RWPE1 (cell line): ENCODE measurements around the gene PSME2.
A peak's percentile ranks its signal among the peaks of the same experiment; 100 is the strongest.

Source experiments
- CTCF ChIA-PET: fragments of 350-600 bp; sonication (Branson Sonifier 250); formaldehyde crosslinking; extraction: SDS; loops from one replicate; lab custom pipeline; 2021; lab: Yijun Ruan, JAX
- POLR2A ChIA-PET: fragments of 400-600 bp; formaldehyde crosslinking; extraction: SDS; loops from one replicate; lab custom pipeline; 2020; ENCODE audit warnings: antibody characterized with exemption; ENCODE audit not compliant: low non-redundant PET; lab: Yijun Ruan, JAX
- DNase-seq: peaks from one replicate; pipeline ENCODE4 v3.0.0; 2012; ENCODE audit warnings: low spot score
- H3K27ac ChIP-seq: fragments of 450-650 bp; 2 replicates; pipeline ENCODE4 v1.5.1; 2017
- CTCF ChIP-seq: fragments of 450-650 bp; conservative IDR thresholded peaks from 2 replicates; pipeline ENCODE4 v1.5.1; 2017; ENCODE audit warnings: low read depth, mild to moderate bottlenecking

The PSME2 gene

GRCh38 chr14:24160499-24160849, 14.1 kb upstream of the PSME2 start:
- TF ChIP-seq CTCF, result no peak
- CTCF ChIA-PET, result interaction anchor here (0.6 to 2.0 kb wide), 12 partner anchors 9 to 102 kb away, joined by 3 to 10 read pairs (median 4); partner anchors contain the start of genes PSME1, PSME2 and RNF31
- DNase-seq, result no peak
- POLR2A ChIA-PET, result interaction anchor here (1.2 to 1.3 kb wide), 2 partner anchors 11 to 46 kb away, joined by 4 read pairs; partner anchors contain the start of gene DCAF11
- H3K27ac ChIP-seq, result peak overlapping the region; percentile 90

GRCh38 chr14:24159777-24160498, 13.5 kb upstream of the PSME2 start:
- no peak for DNase-seq
- no peak for TF ChIP-seq CTCF
- CTCF ChIA-PET, result interaction anchor here (0.6 to 2.0 kb wide), 6 partner anchors 8 to 54 kb away, joined by 3 to 10 read pairs (median 6); partner anchors contain the start of genes PSME1, PSME2 and RNF31
- POLR2A ChIA-PET, result no interaction called here
- H3K27ac ChIP-seq, result peak overlapping the region; percentile 90

GRCh38 chr14:24157331-24157730, 10.9 kb upstream of the PSME2 start:
- no peak for TF ChIP-seq CTCF
- POLR2A ChIA-PET, result no interaction called here
- H3K27ac ChIP-seq, result peak overlapping the region; percentile 53
- DNase-seq, result no peak
- CTCF ChIA-PET, result interaction anchor here (0.5 to 0.6 kb wide), 2 partner anchors 48 to 104 kb away, joined by 3 read pairs; no protein-coding TSS in a partner anchor

GRCh38 chr14:24156840-24157239, 10.4 kb upstream of the PSME2 start:
- no peak for DNase-seq
- H3K27ac ChIP-seq, result peak overlapping the region; percentile 53
- ChIA-PET POLR2A (no interaction called here), CTCF (interaction anchor here (0.6 kb wide), 1 partner anchor 103 kb away, joined by 3 read pairs; no protein-coding TSS in a partner anchor)
- no peak for TF ChIP-seq CTCF

GRCh38 chr14:24155100-24155499, 8.7 kb upstream of the PSME2 start:
- POLR2A ChIA-PET, result no interaction called here
- no peak for TF ChIP-seq CTCF
- no peak for DNase-seq
- peak overlapping the region; percentile 6; the same call in 1 of the 2 replicates for H3K27ac ChIP-seq
- CTCF ChIA-PET, result interaction anchor here (0.6 kb wide), 2 partner anchors 14 to 27 kb away, joined by 3 read pairs; partner anchors contain the start of gene EMC9

- DNase-seq, result no peak
- no peak for TF ChIP-seq CTCF
- ChIA-PET CTCF (interaction anchor here (0.6 to 1.9 kb wide), 2 partner anchors 9 to 22 kb away, joined by 3 to 9 read pairs; partner anchors contain the start of gene IRF9), POLR2A (no interaction called here)
- H3K27ac ChIP-seq, result peak overlapping the region; percentile 28; the same call in 1 of the 2 replicates
Observed at GRCh38 chr14:24151404-24152080, 5.1 kb upstream of the PSME2 start.
